K562 (cell line): ENCODE measurements around the gene SCRN2. TPM values are rescaled to one million over a fixed set of nuclear protein-coding genes. Genes with fewer than 3 reads are reported as not detected.

Source experiments
- CREB3L1 ChIP-seq: fragments of 450-650 bp; IDR thresholded peaks from 2 replicates; pipeline ENCODE4 v1.6.1; 2014; ENCODE audit warnings: low read depth, mild to moderate bottlenecking, moderate library complexity, borderline replicate concordance
- FOXJ3 ChIP-seq: sonication (generic); formaldehyde crosslinking; IDR thresholded peaks from 2 replicates; pipeline ENCODE4 v1.4.0; 2020; ENCODE audit warnings: mild to moderate bottlenecking, missing genetic modification reagents
- GTF2E2 ChIP-seq: fragments of 200-800 bp; sonication (Bioruptor generic); IDR thresholded peaks from 2 replicates; pipeline ENCODE4 v1.6.1; 2016; ENCODE audit warnings: missing genetic modification characterization, missing compliant biosample characterization
- HDAC2 ChIP-seq: fragments of 450-650 bp; IDR thresholded peaks from 2 replicates; pipeline ENCODE4 v1.6.1; 2016; ENCODE audit warnings: mild to moderate bottlenecking
- IRF1 ChIP-seq: sonication (generic); formaldehyde crosslinking; IDR thresholded peaks from 2 replicates; pipeline ENCODE4 v1.8.0; 2022; ENCODE audit warnings: missing genetic modification reagents, mild to moderate bottlenecking, borderline replicate concordance
- KLF16 ChIP-seq: IDR thresholded peaks from 2 replicates; pipeline ENCODE4 v1.6.1; 2016; ENCODE audit warnings: antibody characterized with exemption
- NCOA1 ChIP-seq: fragments of 450-650 bp; IDR thresholded peaks from 2 replicates; pipeline ENCODE4 v1.6.1; 2016; ENCODE audit warnings: low read depth
- PHB2 ChIP-seq: fragments of 450-650 bp; IDR thresholded peaks from 2 replicates; pipeline ENCODE4 v1.6.1; 2017; ENCODE audit warnings: low read depth
- PHTF2 ChIP-seq: fragments of 250-450 bp; sonication (Bioruptor Pico); IDR thresholded peaks from 2 replicates; pipeline ENCODE4 v1.5.0; 2021; ENCODE audit warnings: mild to moderate bottlenecking
- RHOXF2B ChIP-seq: fragments of 250-450 bp; sonication (Bioruptor Pico); conservative IDR thresholded peaks from 2 replicates; pipeline ENCODE4 v1.5.1; 2021
- RNF219 ChIP-seq: fragments of 250-450 bp; sonication (Bioruptor Pico); IDR thresholded peaks from 2 replicates; pipeline ENCODE4 v1.5.0; 2022; ENCODE audit warnings: mild to moderate bottlenecking
- TEAD4 ChIP-seq, 2 experiments: sonication (generic) in 1 of 2; formaldehyde crosslinking in 1 of 2; IDR thresholded peaks; 2 replicates each; pipeline versions ENCODE4 v1.6.1 to v1.8.0; 2012 to 2022; ENCODE audit warnings: borderline replicate concordance in 1 of 2, inconsistent platforms in 1 of 2, low read length in 1 of 2, mild to moderate bottlenecking in 1 of 2, missing genetic modification reagents in 1 of 2
- TGIF2 ChIP-seq: sonication (generic); formaldehyde crosslinking; IDR thresholded peaks from 2 replicates; pipeline ENCODE4 v1.8.1; 2022; ENCODE audit warnings: mild to moderate bottlenecking, missing genetic modification reagents, moderate library complexity
- ZBTB1 ChIP-seq: sonication (generic); formaldehyde crosslinking; IDR thresholded peaks from 2 replicates; pipeline ENCODE4 v1.8.1; 2023; ENCODE audit warnings: missing genetic modification reagents, low read depth, mild to moderate bottlenecking, borderline replicate concordance
- ZBTB34 ChIP-seq: fragments of 250-450 bp; sonication (Bioruptor Pico); IDR thresholded peaks from 2 replicates; pipeline ENCODE4 v1.8.0; 2021; ENCODE audit warnings: mild to moderate bottlenecking, moderate library complexity
- ZBTB9 ChIP-seq: fragments of 450-650 bp; formaldehyde crosslinking; IDR thresholded peaks from 2 replicates; pipeline ENCODE4 v1.4.0; 2020; ENCODE audit warnings: mild to moderate bottlenecking, moderate library complexity
- ZNF12 ChIP-seq: sonication (generic); formaldehyde crosslinking; IDR thresholded peaks from 2 replicates; pipeline ENCODE4 v1.4.0; 2020; ENCODE audit warnings: mild to moderate bottlenecking, missing genetic modification reagents
- ZNF224 ChIP-seq: sonication (generic); formaldehyde crosslinking; IDR thresholded peaks from 2 replicates; pipeline ENCODE4 v1.8.0; 2022; ENCODE audit warnings: mild to moderate bottlenecking, missing genetic modification reagents
- ZNF778 ChIP-seq: fragments of 450-650 bp; formaldehyde crosslinking; IDR thresholded peaks from 2 replicates; pipeline ENCODE4 v1.4.0; 2020; ENCODE audit warnings: mild to moderate bottlenecking, moderate library complexity
- polyA plus RNA-seq, 8 experiments: library from polyadenylated mRNA; depleted of rRNA in 4 of 8; stranded (reverse) in 5 of 8; unstranded in 3 of 8; fragments of >200 nt; fragmentation: Nextera tagmentation in 2 of 8; fragmentation: Illumina TruSeq in 1 of 8; extraction: Ambion mirVana in 2 of 8; extraction: Trizol in 1 of 8; gene quantifications; 2 replicates each; pipeline versions ENCODE4 v1.2.1 to v1.2.3, GENCODE V29; 2011 to 2014; ENCODE audit warnings: inconsistent platforms in 1 of 8, missing spikeins in 1 of 8
- total RNA-seq, 7 experiments: library from RNA; depleted of rRNA in 6 of 7; stranded (reverse); fragments of >200 nt in 6 of 7; fragmentation: Illumina TruSeq in 2 of 7; extraction: Trizol in 2 of 7; gene quantifications; 2 replicates each; pipeline versions ENCODE4 v1.2.1 to v1.2.3, GENCODE V29; 2011 to 2021; ENCODE audit warnings: low replicate concordance in 1 of 7
- TF ChIP-seq, protein P1 (sequence below): fragments of 450-650 bp; IDR thresholded peaks from 2 replicates; pipeline ENCODE4 v1.6.1; 2016; ENCODE audit warnings: missing biosample characterization, missing genetic modification characterization

The SCRN2 gene
- total and polyA plus RNA-seq, 9 of the 15 experiments (the other 6 are each of a cell fraction or from before 2014, with no cell fraction given) = 0.25 to 32.9 (median 13.6) TPM

DNA sequence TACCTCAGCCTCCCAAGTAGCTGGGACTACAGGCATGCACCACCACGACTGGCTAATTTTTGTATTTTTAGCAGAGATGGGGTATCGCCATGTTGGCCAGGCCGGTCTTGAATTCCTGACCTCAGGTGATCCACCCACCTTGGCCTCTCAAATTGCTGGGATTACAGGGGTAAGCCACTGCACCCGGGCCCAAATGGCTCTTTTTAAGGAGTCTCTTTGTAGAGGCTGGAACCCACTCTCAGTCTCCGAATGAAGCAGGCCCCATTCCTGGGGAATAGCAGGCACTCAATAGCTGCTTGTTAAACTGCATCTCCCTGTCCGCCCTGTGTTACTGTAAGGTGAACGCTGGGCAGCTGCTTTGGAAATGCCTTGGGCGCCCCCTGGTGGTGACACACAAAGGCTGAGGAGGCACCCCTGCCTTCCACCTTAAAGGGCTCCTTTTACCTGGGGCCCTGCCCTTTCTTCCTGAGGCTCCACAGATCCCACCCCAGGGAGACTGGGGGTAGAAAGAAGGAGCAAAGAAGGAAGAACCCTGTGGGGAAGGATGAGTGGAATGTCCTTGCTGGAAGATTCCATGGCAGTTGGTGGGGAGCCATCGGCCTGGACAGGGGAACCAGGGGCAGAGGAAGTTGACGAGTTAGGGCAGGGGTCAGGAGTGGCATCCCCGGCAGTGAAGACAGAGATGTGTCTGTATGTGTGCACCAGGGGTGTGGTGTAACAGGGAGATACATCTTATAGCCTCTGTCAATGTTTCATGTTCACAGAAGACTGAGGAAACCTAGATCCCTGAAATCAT, 48.9 kb upstream of the SCRN2 start (continued):
- TF ChIP-seq ZBTB34 (CRISPR knock-in tag) (no peak), HDAC2 (no peak), ZNF224 (CRISPR knock-in tag) (no peak), FOXJ3 (CRISPR knock-in tag) (no peak), TGIF2 (no peak), PHTF2 (CRISPR knock-in tag) (no peak), KLF16 (peak; percentile 36; the same call in 1 of the 2 replicates), GTF2E2 (tag) (no peak), ZNF12 (CRISPR knock-in tag) (no peak), ZNF778 (CRISPR knock-in tag) (no peak), RNF219 (CRISPR knock-in tag) (no peak), NCOA1 (no peak), CREB3L1 (no peak), ZBTB9 (CRISPR knock-in tag) (no peak), ZBTB1 (no peak), PHB2 (no peak), TEAD4 (IDR thresholded peaks at IDR 0.05; ENCODE audit: low read length) (no peak), TEAD4 (CRISPR knock-in tag; IDR thresholded peaks at IDR 0.05; ENCODE audit: borderline replicate concordance) (no peak), IRF1 (CRISPR knock-in tag) (no peak), RHOXF2B (CRISPR knock-in tag) (no peak)
- TF ChIP-seq, protein P1, sequence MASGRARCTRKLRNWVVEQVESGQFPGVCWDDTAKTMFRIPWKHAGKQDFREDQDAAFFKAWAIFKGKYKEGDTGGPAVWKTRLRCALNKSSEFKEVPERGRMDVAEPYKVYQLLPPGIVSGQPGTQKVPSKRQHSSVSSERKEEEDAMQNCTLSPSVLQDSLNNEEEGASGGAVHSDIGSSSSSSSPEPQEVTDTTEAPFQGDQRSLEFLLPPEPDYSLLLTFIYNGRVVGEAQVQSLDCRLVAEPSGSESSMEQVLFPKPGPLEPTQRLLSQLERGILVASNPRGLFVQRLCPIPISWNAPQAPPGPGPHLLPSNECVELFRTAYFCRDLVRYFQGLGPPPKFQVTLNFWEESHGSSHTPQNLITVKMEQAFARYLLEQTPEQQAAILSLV (tag) = no peak
